Raji (cell line): ENCODE data around the gene QPCTL.
A peak's percentile ranks its signal among the peaks of the same experiment; 100 is the strongest.

Experiments
- POLR2A ChIP-seq: IDR thresholded peaks from 2 replicates; pipeline ENCODE4 v1.6.1; 2011; ENCODE audit warnings: low read depth, low read length, control low read depth; ENCODE audit not compliant: insufficient read depth

Gene QPCTL

GRCh38 chr19:45667620-45668341, 24.7 kb upstream of the QPCTL start, which contains the start of gene GIPR:
TSS of gene GIPR (plus strand) at chr19:45668221. CDS start at chr19:45669521, 1,300 bp downstream.
- TF ChIP-seq POLR2A = peak; percentile 61

DNA sequence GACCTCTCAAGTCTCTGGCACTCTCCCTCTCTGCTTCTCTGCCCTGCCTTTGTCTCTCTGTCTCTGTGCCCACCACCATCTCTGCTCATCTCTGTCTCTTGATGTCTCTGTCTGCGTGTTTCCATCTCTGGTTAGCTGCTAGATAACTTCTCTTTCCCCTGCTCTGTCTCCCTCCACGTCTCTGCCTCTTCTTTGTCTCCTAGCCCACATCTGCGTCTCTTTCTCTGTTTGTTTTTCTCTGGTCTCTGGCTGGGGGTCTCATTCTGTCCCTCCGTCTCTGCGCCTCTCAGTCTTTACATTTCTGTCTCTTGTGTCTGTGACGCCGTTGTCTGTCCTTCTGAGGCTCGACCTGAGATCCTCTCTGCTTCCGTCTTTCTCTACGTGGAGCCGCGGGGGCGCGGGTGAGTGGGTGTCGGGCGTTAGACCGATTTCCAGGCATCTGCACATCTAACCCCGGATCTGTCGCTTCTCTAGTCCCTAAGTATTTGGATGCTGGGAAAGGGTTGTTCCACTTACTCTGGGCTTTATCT, 24.1 kb upstream of the QPCTL start:
- no peak for TF ChIP-seq POLR2A

DNA sequence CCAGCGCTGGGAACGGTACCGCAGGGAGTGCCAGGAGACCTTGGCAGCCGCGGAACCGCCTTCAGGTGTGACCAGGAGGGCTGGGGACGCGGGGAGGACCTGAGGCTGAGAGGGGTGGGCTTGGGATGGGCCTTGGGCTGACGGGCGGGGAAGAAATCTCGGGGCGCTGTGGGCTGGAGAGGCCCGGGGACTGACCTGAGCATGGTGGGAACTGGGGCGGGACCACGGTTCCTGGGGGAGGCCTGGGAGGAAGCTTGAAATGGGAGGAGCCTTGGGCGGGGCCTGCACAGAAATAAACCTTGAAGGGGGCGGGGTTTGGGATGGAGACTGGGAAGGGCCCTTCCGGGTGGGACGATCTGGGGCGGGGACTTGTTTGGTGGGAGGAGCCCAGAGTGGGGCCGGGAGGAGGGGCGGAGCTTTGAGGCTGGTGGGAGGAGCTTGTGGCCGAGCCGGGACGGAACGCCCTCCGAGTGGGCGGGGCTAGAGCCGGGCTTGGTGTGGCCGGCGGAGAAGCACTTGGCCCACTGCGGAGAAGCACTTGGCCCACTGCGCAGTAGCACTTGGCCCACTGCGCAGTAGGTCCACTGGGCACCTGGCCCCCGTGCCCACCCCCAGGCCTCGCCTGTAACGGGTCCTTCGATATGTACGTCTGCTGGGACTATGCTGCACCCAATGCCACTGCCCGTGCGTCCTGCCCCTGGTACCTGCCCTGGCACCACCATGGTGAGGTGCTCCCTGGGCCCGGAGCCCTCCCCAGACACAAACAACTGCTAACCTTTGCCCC, 21.6 kb upstream of the QPCTL start:
- TF ChIP-seq POLR2A = no peak

- no peak for TF ChIP-seq POLR2A
Measured at GRCh38 chr19:45674946-45675345, 17.5 kb upstream of the QPCTL start.

DNA sequence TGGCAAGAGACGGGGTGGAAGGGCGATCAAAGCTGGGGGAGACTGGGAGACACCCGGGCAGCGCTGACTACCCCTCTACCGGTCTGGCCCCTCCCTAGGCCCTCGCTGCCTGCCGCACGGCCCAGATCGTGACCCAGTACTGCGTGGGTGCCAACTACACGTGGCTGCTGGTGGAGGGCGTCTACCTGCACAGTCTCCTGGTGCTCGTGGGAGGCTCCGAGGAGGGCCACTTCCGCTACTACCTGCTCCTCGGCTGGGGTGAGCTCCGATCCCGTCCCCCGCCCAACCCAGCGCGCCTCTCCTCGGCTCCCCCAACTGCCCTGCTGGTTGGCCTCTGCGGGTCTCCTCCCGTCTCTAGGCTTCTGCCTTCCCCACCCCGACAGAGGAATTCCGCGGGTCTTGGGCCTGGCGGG, 15.6 kb upstream of the QPCTL start:
- no peak for TF ChIP-seq POLR2A

DNA sequence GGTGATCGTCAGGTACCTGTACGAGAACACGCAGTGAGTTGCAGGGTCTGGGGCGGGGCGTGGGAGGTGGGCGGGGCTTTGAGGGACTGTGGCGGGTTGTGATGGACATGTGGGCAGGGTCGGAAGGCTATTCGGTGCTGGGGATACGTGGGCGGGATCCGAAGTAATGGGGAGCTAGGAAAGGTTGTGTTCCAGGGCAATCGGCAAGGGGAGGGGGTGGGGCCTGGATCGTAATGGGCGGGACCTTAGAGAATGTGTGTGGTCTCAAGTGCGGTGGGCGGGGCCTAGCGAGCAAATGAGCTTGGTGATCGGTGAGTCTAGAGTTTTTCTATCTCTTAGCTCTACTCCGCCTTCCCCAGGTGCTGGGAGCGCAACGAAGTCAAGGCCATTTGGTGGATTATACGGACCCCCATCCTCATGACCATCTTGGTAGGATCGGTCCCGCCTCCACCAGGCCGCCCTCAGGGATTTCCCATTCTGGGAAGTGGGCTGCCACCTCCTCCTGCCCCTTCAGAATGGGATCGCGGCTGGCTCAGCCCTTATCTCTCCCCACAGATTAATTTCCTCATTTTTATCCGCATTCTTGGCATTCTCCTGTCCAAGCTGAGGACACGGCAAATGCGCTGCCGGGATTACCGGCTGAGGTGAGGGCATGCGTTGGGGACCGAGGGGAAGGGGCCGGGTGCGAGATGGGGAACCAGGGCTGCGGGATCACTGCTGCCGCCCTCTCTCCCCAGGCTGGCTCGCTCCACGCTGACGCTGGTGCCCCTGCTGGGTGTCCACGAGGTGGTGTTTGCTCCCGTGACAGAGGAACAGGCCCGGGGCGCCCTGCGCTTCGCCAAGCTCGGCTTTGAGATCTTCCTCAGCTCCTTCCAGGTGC, 14.9 kb upstream of the QPCTL start:
- peak; percentile 19; the same call in 1 of the 2 replicates for TF ChIP-seq POLR2A

DNA sequence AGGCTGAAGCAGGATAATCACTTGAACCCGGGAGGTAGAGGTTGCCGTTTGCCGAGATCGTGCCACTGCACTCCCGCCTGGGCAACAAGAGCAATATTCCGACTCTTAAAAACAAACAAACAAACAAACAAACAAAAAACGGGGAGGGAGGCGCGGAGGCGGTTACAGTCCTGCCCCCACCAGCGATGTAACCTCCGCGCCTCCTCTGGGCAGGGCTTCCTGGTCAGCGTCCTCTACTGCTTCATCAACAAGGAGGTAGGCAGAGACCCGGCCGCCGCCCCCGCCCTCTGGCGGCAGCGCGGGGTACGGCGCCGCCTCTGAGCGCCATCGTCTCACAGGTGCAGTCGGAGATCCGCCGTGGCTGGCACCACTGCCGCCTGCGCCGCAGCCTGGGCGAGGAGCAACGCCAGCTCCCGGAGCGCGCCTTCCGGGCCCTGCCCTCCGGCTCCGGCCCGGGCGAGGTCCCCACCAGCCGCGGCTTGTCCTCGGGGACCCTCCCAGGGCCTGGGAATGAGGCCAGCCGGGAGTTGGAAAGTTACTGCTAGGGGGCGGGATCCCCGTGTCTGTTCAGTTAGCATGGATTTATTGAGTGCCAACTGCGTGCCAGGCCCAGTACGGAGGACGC, 11.0 kb upstream of the QPCTL start:
- TF ChIP-seq POLR2A = peak; percentile 36; the same call in 1 of the 2 replicates

DNA sequence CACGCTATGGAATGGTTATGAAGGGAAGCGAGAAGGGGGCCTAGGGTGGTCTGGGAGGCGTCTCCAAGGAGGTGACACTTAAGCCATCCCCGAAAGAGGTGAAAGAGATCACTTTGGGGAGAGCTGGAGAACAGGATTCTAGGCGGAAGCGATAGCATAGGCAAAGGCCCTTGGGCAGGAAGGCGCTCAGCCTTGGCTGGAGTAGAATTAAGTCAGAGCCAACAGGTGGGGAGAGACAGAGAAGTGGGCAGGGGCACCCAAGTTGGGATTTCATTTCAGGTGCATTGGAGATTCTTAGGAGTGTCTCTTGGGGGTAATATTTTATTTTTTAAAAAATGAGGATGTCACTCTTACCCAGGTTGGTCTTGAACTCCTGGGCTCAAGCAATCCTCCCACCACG, 10.3 kb upstream of the QPCTL start:
- no peak for TF ChIP-seq POLR2A

DNA sequence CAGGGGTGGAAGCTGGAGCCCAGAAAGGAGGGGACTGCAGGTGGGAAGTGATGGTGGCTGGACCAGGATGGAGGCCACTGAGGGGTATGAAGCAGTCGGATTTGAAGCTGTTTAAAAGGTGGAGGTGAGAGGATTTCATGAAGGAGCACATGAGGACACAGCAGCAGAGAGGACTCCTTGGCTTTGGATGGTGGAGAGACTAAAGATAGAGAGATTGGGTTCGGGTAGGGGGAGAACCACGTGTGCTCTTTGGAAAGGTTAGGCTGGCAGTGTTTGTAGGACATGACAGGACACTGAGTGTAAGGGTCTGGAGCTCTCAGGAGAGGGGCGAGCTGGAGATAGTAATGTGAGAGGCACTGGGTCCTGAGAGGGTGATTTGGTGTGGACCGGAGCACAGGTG, 9.6 kb upstream of the QPCTL start:
- 0 out of 2 replicates have a peak, but pooled peaks have one; percentile 23 for TF ChIP-seq POLR2A

- no peak for TF ChIP-seq POLR2A
Measured at GRCh38 chr19:45687599-45687998, 4.9 kb upstream of the QPCTL start.

GRCh38 chr19:45691516-45692186, 815 bp upstream of the QPCTL start, which contains the start of gene SNRPD2:
TSS of gene SNRPD2 (minus strand) at chr19:45691953. CDS start at chr19:45691888, 65 bp downstream.
- TF ChIP-seq POLR2A = peak; percentile 99

GRCh38 chr19:45693106-45693788, 781 bp downstream of the QPCTL start:
- TF ChIP-seq POLR2A = no peak

DNA sequence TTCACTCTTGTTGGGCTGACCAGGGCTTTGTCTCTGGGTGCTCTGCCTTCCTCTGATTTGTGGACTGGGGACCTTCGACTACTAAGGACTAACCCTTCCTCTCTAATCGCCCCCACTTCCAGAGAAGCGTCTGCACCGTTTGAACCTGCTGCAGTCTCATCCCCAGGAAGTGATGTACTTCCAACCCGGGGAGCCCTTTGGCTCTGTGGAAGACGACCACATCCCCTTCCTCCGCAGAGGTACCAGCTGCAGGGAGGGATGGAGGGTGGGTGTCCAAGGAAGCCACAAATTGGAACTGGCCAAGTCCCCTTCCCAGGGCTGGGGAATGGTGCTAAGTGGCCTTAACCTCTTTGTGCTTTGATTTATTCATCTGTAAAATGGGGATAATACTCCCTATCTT, 9.2 kb downstream of the QPCTL start:
- TF ChIP-seq POLR2A = no peak
